Activated naive CD8-positive, alpha-beta T cell treated with anti-CD3 and anti-CD28 coated beads, Interleukin-2, amount 50 U/mL, for 16 hours (primary cell): ENCODE results near the gene MUC4.
"Not testable (repeated sequence)": the region's sequence is repeated elsewhere in the genome, so short reads cannot be mapped to it uniquely, and the experiment has no call there.

Experiments used
- DNase-seq: peaks from one replicate; pipeline ENCODE4 v3.0.0-alpha.2; 2020; ENCODE audit warnings: low read depth, low spot score

Gene MUC4

DNA sequence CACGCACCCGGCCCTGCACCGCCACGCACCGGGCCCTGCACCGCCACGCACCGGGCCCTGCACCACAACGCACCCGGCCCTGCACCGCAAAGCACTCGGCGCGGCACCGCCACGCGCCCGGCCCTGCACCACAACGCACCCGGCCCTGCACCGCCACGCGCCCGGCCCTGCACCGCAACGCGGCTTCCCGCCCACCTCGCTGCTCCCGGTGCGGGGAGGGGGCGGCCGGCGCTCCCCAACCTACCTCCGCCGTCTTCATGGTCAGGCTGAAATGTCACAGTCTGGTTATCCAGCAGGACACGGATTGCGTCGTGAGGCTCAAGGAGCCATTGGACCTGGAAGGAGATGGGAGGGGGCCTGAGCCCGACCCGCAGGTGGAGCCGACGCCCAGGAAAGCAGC is 49.1 kb downstream of the MUC4 start:
- DNase-seq: no peak

DNA sequence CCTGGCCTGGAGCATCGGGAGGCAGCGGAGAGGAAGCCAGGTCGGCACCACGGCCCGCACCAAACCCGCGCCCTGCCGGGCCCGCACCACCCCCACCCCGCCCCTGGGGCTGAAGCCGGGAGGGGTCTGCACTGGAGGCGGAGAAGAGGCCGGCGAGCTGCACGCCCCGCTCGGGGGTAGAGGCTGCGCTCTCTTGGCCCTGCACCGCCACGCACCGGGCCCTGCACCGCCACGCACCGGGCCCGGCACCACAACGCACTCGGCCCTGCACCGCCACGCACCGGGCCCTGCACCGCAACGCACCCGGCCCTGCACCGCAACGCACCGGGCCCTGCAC is 49.5 kb downstream of the MUC4 start:
- DNase-seq: no peak

DNA sequence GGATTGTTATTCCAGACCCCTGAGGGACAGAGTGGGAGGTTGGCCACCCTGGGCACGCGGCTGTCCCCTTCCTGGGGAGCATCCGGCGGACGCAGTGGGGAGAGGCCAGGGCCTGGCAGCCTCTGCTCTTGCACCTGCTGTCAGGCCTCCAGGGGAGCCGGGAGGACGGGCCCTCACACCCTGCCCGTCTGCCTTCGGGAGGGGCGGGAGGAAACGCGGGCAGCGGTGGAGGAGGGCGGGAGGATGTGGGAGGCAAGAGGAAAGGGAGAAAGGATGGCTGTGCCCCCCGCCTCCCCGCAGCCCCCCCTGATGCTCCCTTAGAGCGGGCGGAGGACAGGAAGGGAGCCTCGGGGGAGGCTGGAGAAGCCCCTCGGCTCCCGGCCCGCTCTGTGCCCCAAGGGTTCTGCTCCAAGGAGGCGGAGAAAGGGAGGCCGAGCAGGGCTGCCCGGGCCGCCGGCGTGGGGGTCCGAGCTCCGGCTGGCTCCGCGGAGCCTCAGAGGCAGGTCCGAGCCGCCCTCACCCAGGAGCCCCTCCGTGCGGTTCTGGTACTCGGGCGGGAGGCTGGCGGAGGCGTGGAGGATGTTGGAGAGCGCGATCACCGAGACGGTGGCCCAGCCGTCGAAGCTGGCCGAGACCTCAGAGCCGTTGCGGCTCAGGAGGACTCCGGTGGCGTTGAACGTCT is 50.0 kb downstream of the MUC4 start:
- no peak for DNase-seq

GRCh38 chr3:195761123-195761566 is 50.6 kb downstream of the MUC4 start:
- no peak for DNase-seq

DNA sequence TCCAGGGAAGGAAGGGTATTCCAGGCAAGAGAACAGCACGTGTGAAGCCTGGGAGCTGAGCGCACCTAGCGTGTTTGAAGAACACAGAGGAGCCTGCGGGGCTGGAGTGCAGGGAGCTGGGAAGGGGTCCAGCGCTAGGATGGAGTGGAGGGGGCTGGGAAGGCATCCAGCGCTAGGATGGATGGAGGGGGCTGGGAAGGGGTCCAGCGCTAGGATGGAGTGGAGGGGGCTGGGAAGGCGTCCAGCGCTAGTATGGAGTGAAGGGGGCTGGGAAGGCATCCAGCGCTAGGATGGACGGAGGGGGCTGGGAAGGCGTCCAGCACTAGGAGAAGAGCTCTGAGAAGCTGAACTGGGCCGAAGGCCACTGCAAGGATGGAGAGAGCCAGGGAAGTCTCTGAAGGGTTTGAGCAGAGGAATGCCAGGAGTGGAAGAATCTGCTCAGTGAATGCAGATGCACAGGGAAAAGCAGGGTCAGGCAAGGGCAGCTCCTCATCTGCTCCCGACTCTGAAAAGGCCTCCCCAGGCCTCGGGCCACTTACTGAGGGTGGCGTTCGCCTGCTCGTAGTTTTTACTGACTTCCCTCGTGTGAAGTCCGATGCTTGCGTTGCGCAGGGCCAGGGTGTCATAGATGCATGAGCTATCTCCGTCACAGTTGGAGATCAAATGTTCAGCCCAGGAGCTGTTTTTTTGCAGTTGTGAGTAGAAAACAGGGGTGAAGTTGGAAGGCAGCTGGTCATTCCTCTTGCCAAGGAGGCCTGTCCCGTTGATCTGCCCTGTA is 51.2 kb downstream of the MUC4 start:
- DNase-seq: no peak

GRCh38 chr3:195758721-195759353 is 52.9 kb downstream of the MUC4 start:
- DNase-seq: no peak

DNA sequence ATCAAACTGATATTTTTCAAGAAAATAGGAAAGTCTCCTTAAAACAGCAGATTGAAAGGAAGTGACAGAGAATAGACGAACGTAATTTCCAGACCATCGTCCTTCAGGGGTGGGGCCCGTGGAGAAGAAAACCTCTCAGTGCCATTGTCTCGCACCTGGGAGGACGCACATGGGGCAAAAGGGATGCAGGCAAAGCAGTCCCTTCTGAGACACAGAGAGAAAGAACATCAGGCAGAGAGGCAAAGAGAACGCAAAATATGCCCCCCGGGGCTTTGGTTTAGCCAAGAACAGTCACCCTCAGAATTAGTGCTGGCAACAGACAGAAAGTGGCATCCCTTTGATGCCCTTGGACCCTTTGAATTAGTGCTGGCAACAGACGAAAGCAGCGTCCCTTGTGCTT is 53.9 kb downstream of the MUC4 start:
- no peak for DNase-seq

- DNase-seq: no peak
These were observed 54.3 kb downstream of the MUC4 start for GRCh38 chr3:195757438-195757770.

- no peak for DNase-seq
These were observed 55.7 kb downstream of the MUC4 start for GRCh38 chr3:195755791-195756676.

GRCh38 chr3:195755391-195755790 is 56.3 kb downstream of the MUC4 start:
- DNase-seq: no peak

- no peak for DNase-seq
These were observed 56.8 kb downstream of the MUC4 start for GRCh38 chr3:195754906-195755305.

GRCh38 chr3:195754141-195754540 is 57.6 kb downstream of the MUC4 start:
- no peak for DNase-seq

GRCh38 chr3:195753581-195753980 is 58.1 kb downstream of the MUC4 start:
- no peak for DNase-seq

DNA sequence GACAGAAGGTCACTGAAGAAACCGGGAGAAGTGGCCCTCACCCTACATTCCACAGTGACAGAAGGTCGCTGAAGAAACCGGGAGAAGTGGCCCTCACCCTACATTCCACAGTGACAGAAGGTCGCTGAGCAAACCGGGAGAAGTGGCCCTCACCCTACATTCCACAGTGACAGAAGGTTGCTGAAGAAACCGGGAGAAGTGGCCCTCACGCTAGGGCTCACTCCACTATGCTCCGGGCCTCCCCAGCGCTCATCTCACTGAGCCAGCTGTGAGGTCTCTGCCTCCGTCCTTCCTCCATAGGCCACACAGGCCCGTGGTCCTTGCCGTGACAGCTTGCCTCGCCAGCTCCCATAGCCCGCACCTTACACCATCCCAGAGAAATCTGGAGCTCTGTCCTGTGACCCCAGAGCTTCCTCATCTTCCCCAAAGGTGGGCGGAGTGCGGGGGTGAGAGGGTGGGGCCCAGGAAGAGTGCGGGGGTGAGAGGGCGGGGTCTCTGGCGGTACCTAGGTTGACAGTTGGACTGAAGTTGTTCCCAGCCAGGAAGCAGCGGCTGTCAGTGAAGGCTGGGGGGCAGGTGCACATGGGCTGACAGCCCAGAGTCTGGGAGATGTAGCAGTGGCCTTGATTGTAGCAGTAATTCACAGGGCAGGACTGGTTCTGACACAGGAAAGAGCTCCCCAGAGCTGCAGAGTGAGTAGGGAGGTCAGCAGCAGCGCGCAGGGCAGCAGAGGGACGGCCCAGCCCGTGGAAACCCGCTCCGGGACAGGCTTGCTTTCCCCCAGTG is 59.0 kb downstream of the MUC4 start:
- DNase-seq: no peak

GRCh38 chr3:195752066-195752465 is 59.7 kb downstream of the MUC4 start:
- no peak for DNase-seq

DNA sequence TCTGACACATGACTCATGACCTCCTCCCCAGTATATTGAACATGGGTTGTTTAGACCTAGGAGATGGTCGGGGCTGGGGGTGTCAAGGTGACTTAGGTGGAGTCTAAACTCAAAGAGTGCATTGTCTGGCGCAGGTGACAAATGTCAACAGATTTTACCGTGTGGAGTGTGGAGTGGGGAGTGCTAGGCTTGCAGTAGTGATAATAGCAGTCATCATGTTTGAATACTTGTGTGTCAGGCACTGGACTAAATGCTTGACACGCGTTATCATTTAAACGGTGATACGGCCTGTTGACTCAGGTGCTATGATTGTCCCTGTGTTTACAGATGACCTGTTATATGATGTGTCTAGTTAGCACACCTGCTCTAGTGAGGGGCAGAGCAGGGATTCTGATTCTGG is 60.2 kb downstream of the MUC4 start:
- no peak for DNase-seq

DNA sequence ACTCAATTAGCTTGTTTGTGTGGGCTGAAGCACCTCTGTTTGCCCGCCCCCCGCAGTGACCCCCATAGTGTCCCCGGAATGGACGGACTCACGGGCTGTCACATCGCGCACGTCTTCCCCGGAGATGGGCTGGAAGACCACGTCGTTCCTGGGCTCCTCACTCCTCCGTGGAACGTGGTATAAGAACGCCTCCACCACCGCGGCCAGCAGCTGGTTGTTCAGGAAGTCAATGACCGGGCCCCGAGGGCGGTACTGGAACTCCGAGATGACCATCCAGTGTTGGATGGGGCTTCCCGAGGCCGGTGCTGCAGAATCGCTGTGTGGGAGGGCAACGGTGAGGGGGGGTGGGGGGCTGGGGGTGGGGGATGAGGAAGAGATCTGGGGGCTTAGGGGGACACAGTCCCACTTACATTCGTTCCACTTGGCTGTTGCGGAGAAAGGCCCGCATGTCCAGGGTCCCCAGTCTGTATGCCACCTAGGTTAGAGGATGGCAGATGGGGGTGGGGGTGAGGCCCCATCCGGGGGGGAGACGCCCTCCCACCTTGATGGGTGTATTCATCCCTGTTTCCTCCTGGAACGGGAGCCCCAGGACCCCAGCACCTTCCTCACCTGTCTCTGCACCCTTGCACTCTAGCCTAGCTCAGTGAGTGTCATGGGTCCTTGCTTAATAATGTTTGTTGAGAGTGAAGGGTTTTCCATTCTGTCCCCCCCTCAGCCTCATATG is 60.8 kb downstream of the MUC4 start:
- no peak for DNase-seq

DNA sequence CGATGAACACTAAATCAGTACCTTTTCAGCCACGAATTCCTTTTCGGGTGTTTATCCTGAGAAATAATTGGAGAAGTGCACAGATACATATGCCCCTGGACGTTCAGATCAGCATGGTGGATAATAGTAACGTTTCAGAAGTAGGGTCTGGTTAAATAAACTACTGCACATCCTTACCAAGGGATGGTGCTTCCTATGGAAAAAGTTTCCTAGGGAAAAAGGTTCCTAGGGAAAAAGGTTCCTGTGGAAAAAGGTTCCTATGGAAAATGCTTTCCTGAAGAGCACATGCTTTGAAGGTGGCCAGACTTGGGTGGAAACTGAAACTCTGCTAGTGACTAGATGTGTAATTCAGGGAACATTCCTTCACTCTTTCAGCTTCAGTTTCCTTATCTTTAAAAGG is 62.6 kb downstream of the MUC4 start:
- not testable (repeated sequence) for DNase-seq

DNA sequence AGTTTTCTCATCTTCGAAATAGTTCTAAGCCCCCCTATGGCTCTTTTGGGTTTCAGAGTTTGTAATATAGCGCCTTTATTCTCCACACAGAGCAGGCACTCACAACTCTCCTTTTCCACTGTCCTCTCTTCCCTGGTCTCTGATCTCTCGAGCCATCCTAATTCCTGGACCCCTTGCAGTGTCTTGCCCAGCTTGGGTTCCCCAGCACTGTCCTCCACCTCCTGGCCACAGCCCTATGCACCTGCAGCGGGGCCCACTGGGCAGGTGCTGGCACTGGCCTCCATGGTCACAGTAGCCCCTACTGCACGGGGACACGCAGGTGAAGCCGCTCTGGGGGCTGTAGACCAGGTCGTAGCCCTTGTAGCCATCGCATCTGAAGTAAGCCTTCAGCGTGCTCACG is 63.1 kb downstream of the MUC4 start:
- DNase-seq: no peak

DNA sequence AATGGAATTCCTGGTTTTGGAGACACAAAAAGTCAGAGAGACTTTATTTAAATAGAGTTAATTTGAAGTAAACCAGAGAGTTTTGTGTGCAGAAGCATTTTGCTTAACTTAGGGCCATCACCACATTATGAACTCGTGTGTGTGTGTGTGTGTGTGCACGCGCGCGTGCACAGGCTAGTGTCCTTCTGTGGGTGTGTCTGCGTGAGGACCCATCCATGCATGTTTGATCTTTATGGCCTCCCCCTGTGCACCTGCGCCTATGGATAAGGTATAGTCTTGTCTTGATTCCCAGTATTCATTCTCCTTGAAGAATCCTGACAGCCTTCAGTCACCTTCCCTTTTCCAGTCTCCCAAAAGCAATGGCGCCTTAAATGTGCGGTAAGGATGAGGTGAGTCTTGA is 65.0 kb downstream of the MUC4 start:
- no peak for DNase-seq

DNA sequence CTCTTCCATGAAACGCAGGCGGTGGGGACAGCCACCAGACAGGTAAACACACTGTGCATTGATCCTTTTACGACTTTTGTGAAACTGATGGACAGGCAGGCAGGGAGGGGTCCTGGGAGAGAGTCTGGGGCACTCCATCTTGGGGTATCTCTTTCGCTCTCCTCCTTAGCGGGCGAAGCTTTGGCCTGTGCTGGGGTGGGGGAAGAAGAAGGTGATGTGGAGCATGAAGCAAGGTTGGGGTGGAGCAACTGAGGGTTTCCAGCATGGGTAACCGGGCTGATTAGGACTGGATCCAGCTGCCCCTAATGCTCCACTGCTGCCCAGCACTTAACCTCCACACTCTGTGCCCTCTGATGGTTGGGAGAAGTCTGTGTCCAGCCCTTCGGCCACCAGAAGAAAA is 65.4 kb downstream of the MUC4 start:
- no peak for DNase-seq
